CD8-positive, alpha-beta memory T cell (primary cell): ENCODE results near the gene C6orf15. TPM values are rescaled to one million over a fixed set of nuclear protein-coding genes. Genes with fewer than 3 reads are reported as not detected.

Source experiments
- CTCF ChIA-PET: fragments of 350-600 bp; sonication (Branson Sonifier 250); formaldehyde crosslinking; loops from one replicate; lab custom pipeline; 2021; ENCODE audit warnings: antibody characterized with exemption; lab: Charles Lee
- POLR2A ChIA-PET: fragments of 350-600 bp; sonication (Branson Sonifier 250); formaldehyde crosslinking; loops from one replicate; lab custom pipeline; 2021; ENCODE audit warnings: antibody characterized with exemption; lab: Charles Lee
- DNase-seq, 5 donors: peaks; one replicate each; pipeline versions ENCODE4 v3.0.0 to v3.0.0-alpha.2; 2020 to 2022; ENCODE audit warnings: mixed read lengths in 1 of 5
- H3K27ac ChIP-seq: one replicate; pipeline ENCODE4 v1.7.0; 2013; ENCODE audit warnings: low read depth, mild to moderate bottlenecking, low read length, moderate library complexity
- H3K27me3 ChIP-seq: 2 replicates; pipeline ENCODE4 v1.7.0; 2013; ENCODE audit warnings: low read length, mild to moderate bottlenecking; ENCODE audit not compliant: insufficient read depth, poor library complexity, severe bottlenecking
- H3K36me3 ChIP-seq: 2 replicates; pipeline ENCODE4 v1.7.0; 2013; ENCODE audit warnings: mild to moderate bottlenecking, low read length, moderate library complexity; ENCODE audit not compliant: insufficient read depth
- H3K4me1 ChIP-seq: 2 replicates; pipeline ENCODE4 v1.7.0; 2013; ENCODE audit warnings: mild to moderate bottlenecking, low read length, moderate library complexity; ENCODE audit not compliant: insufficient read depth
- H3K4me3 ChIP-seq: 2 replicates; pipeline ENCODE4 v1.7.0; 2013; ENCODE audit warnings: mild to moderate bottlenecking, low read length
- H3K9me3 ChIP-seq: 2 replicates; pipeline ENCODE4 v1.7.0; 2013; ENCODE audit warnings: mild to moderate bottlenecking, low read length
- H3K27ac Mint-ChIP-seq, 8 donors: one replicate each; pipeline ENCODE4 v1.8.0; 2020 to 2021; ENCODE audit warnings: mixed read lengths in 8 of 8, mild to moderate bottlenecking in 6 of 8, inconsistent platforms in 3 of 8, moderate library complexity in 3 of 8
- H3K27me3 Mint-ChIP-seq, 2 donors: one replicate each; pipeline ENCODE4 v1.8.0; 2020 to 2021; ENCODE audit warnings: mixed read lengths in 2 of 2, mild to moderate bottlenecking in 1 of 2, moderate library complexity in 1 of 2
- H3K36me3 Mint-ChIP-seq, 3 donors: one replicate each; pipeline ENCODE4 v1.8.0; 2020 to 2021; ENCODE audit warnings: mixed read lengths in 3 of 3, inconsistent platforms in 1 of 3, mild to moderate bottlenecking in 1 of 3
- H3K4me1 Mint-ChIP-seq, 3 donors: one replicate each; pipeline ENCODE4 v1.8.0; 2020 to 2021; ENCODE audit warnings: mixed read lengths in 3 of 3, inconsistent platforms in 1 of 3, mild to moderate bottlenecking in 1 of 3
- H3K4me3 Mint-ChIP-seq, 7 donors: one replicate each; pipeline ENCODE4 v1.8.0; 2020 to 2021; ENCODE audit warnings: mixed read lengths in 7 of 7, mild to moderate bottlenecking in 6 of 7, moderate library complexity in 4 of 7, inconsistent platforms in 2 of 7
- H3K9me3 Mint-ChIP-seq, 5 donors: one replicate each; pipeline ENCODE4 v1.8.0; 2020 to 2022; ENCODE audit warnings: mixed read lengths in 5 of 5, mild to moderate bottlenecking in 3 of 5, moderate library complexity in 2 of 5, inconsistent platforms in 1 of 5
- polyA plus RNA-seq: library from polyadenylated mRNA; unstranded; fragments of 300-500 nt; fragmentation: Illumina TruSeq; gene quantifications from one replicate; pipeline ENCODE4 v1.2.3, GENCODE V29; 2021
- total RNA-seq, 2 experiments: library from RNA; stranded (reverse); gene quantifications; one replicate each; pipeline ENCODE4 v1.2.3, GENCODE V29; 2021

C6orf15 gene
- total and polyA plus RNA-seq, 3 experiments from 2014 or later = not detected

GRCh38 chr6:31120151-31120915 lies 8.0 kb upstream of the C6orf15 start, which contains the start of gene CDSN:
Gene CDSN (minus strand): TSS chr6:31120446. CDS start chr6:31120419, 27 bp downstream.
- H3K4me3 ChIP-seq = no peak within 1 kb of the TSS
- ChIA-PET CTCF (interaction anchor here (1.0 kb wide), 2 partner anchors 7 to 9 kb away, joined by 3 read pairs; no protein-coding TSS in a partner anchor), POLR2A (no interaction called here)
- no peaks in the 10 kb centered on the region for H3K9me3 ChIP-seq
- Mint-ChIP-seq H3K4me3 (no peak within 1 kb of the TSS), H3K4me1 (peaks cover 0 to 3% (median 0%) of the 10 kb centered on the region in 3 donors), H3K36me3 (no peaks in the 10 kb centered on the region), H3K27me3 (peaks cover 19 to 20% of the 10 kb centered on the region in 2 donors), H3K27ac (no peak within 1 kb of the TSS), H3K9me3 (no peaks in the 10 kb centered on the region)
- no peaks in the 10 kb centered on the region for H3K27me3 ChIP-seq
- no peak for DNase-seq
- H3K4me1 ChIP-seq = no peaks in the 10 kb centered on the region
- H3K36me3 ChIP-seq = no peaks in the 10 kb centered on the region
- no peak within 1 kb of the TSS for H3K27ac ChIP-seq

- Mint-ChIP-seq H3K9me3 (no peaks in the 10 kb centered on the region), H3K4me1 (peaks cover 0 to 5% (median 3%) of the 10 kb centered on the region in 3 donors), H3K36me3 (no peaks in the 10 kb centered on the region), H3K4me3 (no peak overlapping the region), H3K27me3 (peaks cover 21 to 28% of the 10 kb centered on the region in 2 donors), H3K27ac (no peak overlapping the region)
- Histone ChIP-seq H3K36me3 (no peaks in the 10 kb centered on the region), H3K9me3 (no peaks in the 10 kb centered on the region), H3K4me3 (no peak overlapping the region), H3K4me1 (no peaks in the 10 kb centered on the region), H3K27me3 (no peaks in the 10 kb centered on the region), H3K27ac (no peak overlapping the region)
- no peak for DNase-seq
- ChIA-PET CTCF (interaction anchor here (0.7 to 1.1 kb wide), 2 partner anchors 249 to 655 kb away, joined by 3 to 4 read pairs; no protein-coding TSS in a partner anchor), POLR2A (no interaction called here)
Measured at GRCh38 chr6:31118178-31118577, 5.8 kb upstream of the C6orf15 start.

GRCh38 chr6:31116661-31117385 lies 4.4 kb upstream of the C6orf15 start:
- peak overlapping the region in 3 of 8 donors; percentile 22 to 74 (median 24) for H3K27ac Mint-ChIP-seq
- Histone ChIP-seq H3K4me3 (no peak overlapping the region), H3K4me1 (no peaks in the 10 kb centered on the region), H3K9me3 (no peaks in the 10 kb centered on the region), H3K27ac (no peak overlapping the region), H3K36me3 (no peaks in the 10 kb centered on the region), H3K27me3 (no peaks in the 10 kb centered on the region)
- POLR2A ChIA-PET = no interaction called here
- H3K27me3 Mint-ChIP-seq = peaks cover 25 to 32% of the 10 kb centered on the region in 2 donors
- CTCF ChIA-PET = interaction anchor here (0.8 to 2.3 kb wide), 2 partner anchors 10 to 37 kb away, joined by 3 to 9 read pairs; no protein-coding TSS in a partner anchor
- no peak for DNase-seq
- no peak overlapping the region for H3K4me3 Mint-ChIP-seq
- no peaks in the 10 kb centered on the region for H3K36me3 Mint-ChIP-seq
- H3K4me1 Mint-ChIP-seq = peaks cover 0 to 5% (median 3%) of the 10 kb centered on the region in 3 donors
- no peaks in the 10 kb centered on the region for H3K9me3 Mint-ChIP-seq

- no peak overlapping the region for H3K4me3 ChIP-seq
- H3K36me3 ChIP-seq = no peaks in the 10 kb centered on the region
- no peaks in the 10 kb centered on the region for H3K4me1 ChIP-seq
- no peaks in the 10 kb centered on the region for H3K9me3 Mint-ChIP-seq
- ChIA-PET POLR2A (interaction anchor here (0.6 kb wide), 1 partner anchor 23 kb away, joined by 3 read pairs; no protein-coding TSS in a partner anchor), CTCF (interaction anchor here (0.6 to 2.3 kb wide), 3 partner anchors 11 to 29 kb away, joined by 3 to 9 read pairs (median 3); no protein-coding TSS in a partner anchor)
- H3K36me3 Mint-ChIP-seq = no peaks in the 10 kb centered on the region
- H3K9me3 ChIP-seq = no peaks in the 10 kb centered on the region
- no peak overlapping the region for H3K27ac Mint-ChIP-seq
- H3K4me3 Mint-ChIP-seq = no peak overlapping the region
- DNase-seq = no peak
- peaks cover 0 to 5% (median 3%) of the 10 kb centered on the region in 3 donors for H3K4me1 Mint-ChIP-seq
- H3K27ac ChIP-seq = no peak overlapping the region
- H3K27me3 Mint-ChIP-seq = peaks cover 25 to 35% of the 10 kb centered on the region in 2 donors
- H3K27me3 ChIP-seq = no peaks in the 10 kb centered on the region
Measured at GRCh38 chr6:31115941-31116560, 3.7 kb upstream of the C6orf15 start.

- no peaks in the 10 kb centered on the region for H3K36me3 Mint-ChIP-seq
- no peak overlapping the region for H3K27ac ChIP-seq
- no peak overlapping the region for H3K4me3 ChIP-seq
- no peaks in the 10 kb centered on the region for H3K36me3 ChIP-seq
- peak overlapping the region in 4 of 8 donors; percentile 22 to 74 (median 50) for H3K27ac Mint-ChIP-seq
- H3K4me1 ChIP-seq = no peaks in the 10 kb centered on the region
- peak in 1 of 5 donors; percentile 11 for DNase-seq
- H3K9me3 Mint-ChIP-seq = no peaks in the 10 kb centered on the region
- no peaks in the 10 kb centered on the region for H3K27me3 ChIP-seq
- POLR2A ChIA-PET = interaction anchor here (0.6 kb wide), 2 partner anchors 21 to 23 kb away, joined by 3 to 4 read pairs; no protein-coding TSS in a partner anchor
- H3K4me1 Mint-ChIP-seq = peaks cover 0 to 5% (median 3%) of the 10 kb centered on the region in 3 donors
- H3K9me3 ChIP-seq = no peaks in the 10 kb centered on the region
- H3K4me3 Mint-ChIP-seq = no peak overlapping the region
- H3K27me3 Mint-ChIP-seq = peaks cover 24 to 42% of the 10 kb centered on the region in 2 donors
- CTCF ChIA-PET = interaction anchor here (1.3 to 2.3 kb wide), 3 partner anchors 11 to 28 kb away, joined by 3 to 9 read pairs (median 3); no protein-coding TSS in a partner anchor
Measured at GRCh38 chr6:31114970-31115849, 2.8 kb upstream of the C6orf15 start.

- Histone ChIP-seq H3K4me1 (no peaks in the 10 kb centered on the region), H3K4me3 (no peak within 1 kb of the TSS), H3K27ac (no peak within 1 kb of the TSS), H3K36me3 (no peaks in the 10 kb centered on the region), H3K9me3 (no peaks in the 10 kb centered on the region), H3K27me3 (no peaks in the 10 kb centered on the region)
- Mint-ChIP-seq H3K4me1 (peaks cover 0 to 5% (median 3%) of the 10 kb centered on the region in 3 donors), H3K36me3 (no peaks in the 10 kb centered on the region), H3K27me3 (peaks cover 30 to 49% of the 10 kb centered on the region in 2 donors), H3K9me3 (no peaks in the 10 kb centered on the region), H3K27ac (peak within 1 kb of the TSS in 5 of 8 donors; percentile 22 to 74 (median 63)), H3K4me3 (no peak within 1 kb of the TSS)
- DNase-seq = no peak
- ChIA-PET POLR2A (interaction anchor here (0.6 kb wide), 1 partner anchor 20 kb away, joined by 4 read pairs; no protein-coding TSS in a partner anchor), CTCF (interaction anchor here (1.3 to 2.0 kb wide), 2 partner anchors 14 to 27 kb away, joined by 3 to 6 read pairs; no protein-coding TSS in a partner anchor)
Measured at GRCh38 chr6:31114541-31114878, 2.1 kb upstream of the C6orf15 start, which contains the start of gene PSORS1C1. Gene PSORS1C1 (plus strand): TSS chr6:31114800. CDS start chr6:31129633, 14,833 bp downstream.
